ENCODE data around the gene FLT3.
A peak's percentile ranks its signal among the peaks of the same experiment; 100 is the strongest.

Gene FLT3

GRCh38 chr13:28000567-28000966 lies 99.8 kb downstream of the FLT3 start:
- DNase-seq, result no peak

DNA sequence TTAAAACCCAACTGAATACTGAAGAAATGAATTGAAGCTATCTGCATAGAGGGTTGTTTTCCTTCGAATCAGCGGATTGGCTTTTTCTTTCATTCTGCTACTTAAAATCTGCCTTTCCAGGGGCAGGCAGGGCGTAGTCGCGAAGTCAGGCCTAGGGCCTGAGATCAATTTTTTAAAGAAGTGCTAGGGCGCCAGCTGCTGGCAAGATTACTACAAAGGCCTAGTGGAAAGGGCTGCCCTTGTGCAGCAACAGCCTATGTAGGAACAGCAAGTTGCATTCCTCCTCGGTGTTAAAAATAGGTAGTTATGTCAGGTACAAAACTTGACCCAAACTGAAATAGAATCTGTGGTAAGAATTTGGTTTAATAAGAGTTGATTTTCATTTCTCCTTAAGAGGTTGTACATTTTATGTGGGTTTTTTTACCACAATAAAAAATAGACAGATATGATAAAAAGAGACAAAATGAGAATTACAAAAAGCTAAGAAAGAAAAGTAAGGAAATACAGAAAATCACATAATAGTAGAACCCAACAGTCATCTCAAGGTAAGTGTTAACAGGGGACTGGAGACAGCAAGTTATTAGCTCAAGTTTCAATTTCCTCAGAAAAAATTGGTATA lies 102.4 kb downstream of the FLT3 start:
- peak; percentile 21 for DNase-seq

DNA sequence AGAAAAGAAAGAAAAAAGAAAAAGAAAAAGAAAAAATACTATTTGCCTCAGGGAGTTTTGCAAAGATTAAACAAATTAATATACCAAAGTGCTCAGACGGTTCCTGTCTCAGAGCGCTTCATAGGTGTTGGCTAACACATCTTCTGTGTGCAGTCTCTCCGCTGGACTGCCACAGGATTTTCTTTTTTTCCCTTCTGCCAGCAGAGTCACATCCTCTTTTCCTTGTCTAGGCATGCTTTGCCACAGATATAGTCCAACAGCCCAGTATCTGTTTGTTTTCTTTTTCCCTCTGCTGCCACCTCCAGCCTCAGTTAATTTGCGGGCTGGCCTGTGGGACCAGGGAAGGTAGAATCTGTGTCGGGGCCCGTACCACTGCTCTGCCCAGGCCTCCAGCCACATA lies 108.5 kb downstream of the FLT3 start:
- no peak for DNase-seq

GRCh38 chr13:27988520-27988919 lies 111.9 kb downstream of the FLT3 start, which contains the start of gene URAD:
TSS of gene URAD (minus strand) at chr13:27988693. CDS start at chr13:27988637, 56 bp downstream.
- DNase-seq, result no peak

DNA sequence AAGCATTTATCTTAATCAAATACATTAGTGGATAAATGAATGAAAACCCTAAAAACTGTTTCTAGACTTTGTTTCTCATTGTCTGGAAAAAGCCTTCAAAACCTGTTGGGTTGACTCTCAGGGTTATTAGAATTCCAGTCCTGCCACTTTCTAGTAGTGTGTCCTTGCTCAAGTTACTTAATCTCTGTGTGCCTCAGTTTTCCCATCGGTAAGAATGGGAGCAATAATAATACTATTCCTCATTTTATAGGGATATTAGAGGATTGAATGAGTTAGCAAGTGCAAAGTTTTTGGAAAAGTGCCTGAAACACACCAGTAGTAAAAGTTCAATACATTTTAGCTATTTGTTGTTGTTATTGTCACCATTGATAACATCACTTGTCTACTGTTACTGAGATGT lies 114.8 kb downstream of the FLT3 start:
- DNase-seq, result no peak

GRCh38 chr13:27982361-27982760 lies 118.0 kb downstream of the FLT3 start:
- DNase-seq, result no peak

DNA sequence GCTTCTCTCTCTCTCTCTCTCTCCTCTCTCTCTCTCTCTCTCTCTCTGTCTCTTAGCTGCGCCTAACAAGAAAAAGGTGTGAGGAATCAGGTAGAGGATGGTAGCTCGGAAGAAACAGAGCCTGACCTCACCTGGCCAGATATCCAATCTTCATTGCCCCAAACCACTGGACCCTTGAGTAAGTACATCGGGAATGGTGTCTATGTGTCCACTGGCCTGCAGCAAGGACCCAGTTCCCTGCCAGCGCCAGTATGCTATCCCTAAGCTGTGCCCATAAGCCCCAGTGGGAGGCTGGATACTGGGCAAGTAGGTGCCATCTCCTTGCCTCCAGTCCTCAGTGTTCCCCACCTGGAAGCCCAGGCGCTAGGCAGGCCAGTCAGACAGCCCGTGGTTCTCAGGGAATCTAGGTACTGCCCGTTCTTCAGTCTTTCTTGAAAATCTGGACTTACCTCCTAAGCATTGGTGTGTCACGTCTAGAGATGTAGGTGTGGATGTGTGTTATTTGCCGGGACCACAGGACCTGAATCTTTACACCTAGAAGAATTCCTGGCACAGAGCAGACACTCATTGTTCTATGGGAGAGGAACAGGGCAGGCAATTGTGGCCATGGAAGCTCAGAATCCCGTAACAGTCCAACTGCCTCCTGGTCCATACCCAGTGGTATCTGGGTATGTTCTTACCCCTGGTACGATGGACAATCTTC lies 119.2 kb downstream of the FLT3 start:
- no peak for DNase-seq

- DNase-seq, result no peak
Measured at GRCh38 chr13:27980280-27980998, 119.9 kb downstream of the FLT3 start.

DNA sequence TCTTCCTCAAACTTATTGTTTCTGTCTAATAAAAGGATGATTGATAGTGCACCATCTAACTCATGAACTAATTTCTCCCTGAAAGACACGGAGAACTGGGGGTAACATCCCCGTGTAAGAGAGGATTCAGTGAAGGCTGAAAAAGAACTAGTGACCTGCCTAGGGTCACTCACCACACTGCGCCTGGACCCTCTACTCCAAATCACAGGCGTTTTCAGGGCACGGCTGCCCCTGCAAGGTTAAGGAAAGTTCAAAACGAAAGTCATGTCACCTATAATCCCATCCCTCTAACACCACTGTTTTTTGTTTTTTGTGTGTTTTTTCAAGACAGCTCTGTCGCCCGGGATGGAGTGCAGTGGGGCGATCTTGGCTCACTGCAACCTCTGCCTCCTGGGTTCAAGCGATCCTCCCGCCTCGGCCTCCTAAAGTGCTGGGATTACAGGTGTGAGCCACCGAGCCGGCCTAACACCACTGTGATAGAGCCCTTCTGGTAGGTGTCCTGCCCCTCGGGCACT lies 120.6 kb downstream of the FLT3 start:
- DNase-seq, result no peak

DNA sequence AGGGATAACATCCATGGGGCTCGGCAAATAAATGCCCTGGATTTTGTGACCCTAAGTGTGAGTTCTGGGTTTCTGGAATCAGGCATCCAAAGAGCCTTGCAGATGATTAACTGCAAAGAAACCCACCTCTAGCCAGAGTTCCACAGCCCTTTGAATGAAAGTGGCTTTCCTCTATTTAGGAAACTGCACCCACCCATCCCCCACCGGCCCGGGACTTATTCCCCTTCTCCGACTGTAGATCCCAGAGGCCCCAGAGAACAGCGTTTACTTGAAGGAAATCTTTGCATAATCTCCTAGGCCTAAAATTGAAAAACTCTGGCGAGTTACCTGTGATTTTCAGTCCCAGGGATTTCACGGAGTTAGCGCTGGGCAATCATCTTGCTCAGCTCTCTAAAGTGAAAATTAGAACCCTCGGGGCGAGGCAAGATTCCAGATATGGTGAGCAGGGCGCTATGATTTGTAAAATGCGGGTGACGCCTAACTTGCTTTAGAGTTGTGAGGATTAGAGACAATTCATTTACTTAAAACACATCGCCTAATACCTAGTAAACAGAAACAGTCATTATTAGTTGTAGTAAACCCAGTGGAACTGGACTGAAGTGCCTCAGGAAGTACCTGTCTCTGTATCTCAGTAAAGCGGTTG lies 121.3 kb downstream of the FLT3 start:
- no peak for DNase-seq

- no peak for DNase-seq
Measured at GRCh38 chr13:27978301-27978968, 121.9 kb downstream of the FLT3 start.

DNA sequence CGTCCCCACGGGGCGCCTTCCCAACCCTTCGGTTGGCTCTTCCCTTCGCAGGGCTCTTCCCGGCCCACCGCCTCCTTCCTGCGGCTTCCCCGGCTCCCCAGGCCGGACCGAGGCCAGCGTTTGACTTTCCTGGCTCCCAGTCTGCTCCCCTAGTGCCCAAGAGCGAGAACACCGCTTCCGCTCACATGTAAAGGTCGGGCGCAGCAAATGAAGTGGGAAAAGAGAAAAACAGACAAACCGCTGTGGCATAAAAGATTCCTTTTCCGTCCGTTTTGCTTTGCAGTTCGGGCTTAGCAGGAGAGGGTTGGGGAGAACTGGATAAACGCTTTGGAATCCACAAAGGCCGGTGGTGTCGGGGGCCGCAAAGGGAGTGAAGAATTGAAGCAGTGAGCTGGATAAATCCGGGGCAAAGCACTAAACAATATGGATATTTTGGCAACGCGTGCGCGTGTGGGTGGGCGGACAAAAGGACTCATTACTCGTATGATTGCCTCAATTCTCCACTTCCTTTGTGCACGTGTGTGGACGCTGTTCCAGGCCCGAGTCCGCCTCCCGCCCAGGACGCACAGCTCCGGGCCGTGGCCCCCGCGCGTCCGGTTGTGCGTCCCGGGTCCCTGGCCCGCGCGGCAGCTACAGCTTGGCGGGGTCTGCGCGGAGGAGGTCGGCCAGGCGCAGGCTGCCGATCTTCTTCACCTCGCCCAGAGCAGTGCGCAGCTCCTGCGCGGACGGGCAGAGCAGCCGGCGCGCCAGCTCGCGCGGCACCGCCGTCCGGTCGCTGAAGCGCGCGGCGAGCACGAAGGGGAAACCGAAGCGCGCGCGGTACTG lies 122.7 kb downstream of the FLT3 start:
- peak; percentile 8 for DNase-seq

GRCh38 chr13:27976362-27977091 lies 123.8 kb downstream of the FLT3 start:
- DNase-seq, result no peak

- DNase-seq, result no peak
Measured at GRCh38 chr13:27975564-27976361, 124.6 kb downstream of the FLT3 start.

DNA sequence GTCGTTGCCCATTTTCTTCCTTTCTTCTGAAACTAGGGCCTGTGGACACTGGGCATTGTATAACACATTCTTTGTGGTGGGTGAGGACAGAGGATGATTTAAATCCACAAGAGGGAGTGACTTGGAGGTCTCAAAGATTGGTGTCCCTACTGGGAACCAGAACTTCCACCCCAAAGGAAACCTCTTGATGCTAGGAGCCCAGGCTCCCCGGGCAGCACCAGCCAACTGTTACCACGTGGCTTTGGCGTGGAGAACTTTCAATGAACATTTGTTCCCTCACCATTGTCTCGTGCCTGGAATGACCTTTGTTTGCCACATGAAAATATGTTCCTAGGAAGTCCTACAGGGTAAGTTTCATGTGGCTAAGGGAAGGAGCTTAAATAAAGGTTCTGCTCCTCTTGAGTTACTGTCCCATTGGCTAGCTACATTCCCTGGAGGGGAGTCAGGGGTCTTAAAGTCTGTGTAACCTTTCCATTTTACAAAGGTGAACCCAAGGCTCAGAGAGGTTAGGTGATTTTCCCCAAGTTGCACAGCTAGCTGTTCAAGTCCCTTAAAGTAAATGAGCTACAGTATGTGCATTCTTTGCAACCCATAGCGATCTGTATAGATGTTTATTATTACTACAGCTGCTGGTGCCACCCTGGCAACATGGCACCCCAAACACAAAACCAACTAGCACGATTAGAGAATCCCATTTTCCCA lies 126.3 kb downstream of the FLT3 start:
- no peak for DNase-seq

DNA sequence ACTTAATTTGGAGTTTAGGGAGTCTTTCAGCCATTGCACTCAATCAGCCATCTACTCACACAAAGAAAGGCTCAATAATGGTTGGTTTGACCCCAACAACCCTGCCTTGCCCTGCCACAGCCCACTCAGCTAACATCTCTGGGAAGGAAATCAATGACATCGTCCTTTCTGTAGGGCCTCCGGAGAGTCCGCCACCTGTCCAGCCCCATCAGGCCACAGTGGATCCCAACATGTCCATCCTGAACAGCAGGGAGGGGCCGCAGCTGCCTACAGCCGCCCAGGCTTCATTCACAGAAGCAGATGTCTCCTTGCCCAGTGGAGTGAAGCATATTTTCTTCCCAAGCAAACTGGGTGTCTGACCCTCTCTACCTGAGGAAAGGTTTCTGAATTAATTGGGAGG lies 127.1 kb downstream of the FLT3 start:
- no peak for DNase-seq

DNA sequence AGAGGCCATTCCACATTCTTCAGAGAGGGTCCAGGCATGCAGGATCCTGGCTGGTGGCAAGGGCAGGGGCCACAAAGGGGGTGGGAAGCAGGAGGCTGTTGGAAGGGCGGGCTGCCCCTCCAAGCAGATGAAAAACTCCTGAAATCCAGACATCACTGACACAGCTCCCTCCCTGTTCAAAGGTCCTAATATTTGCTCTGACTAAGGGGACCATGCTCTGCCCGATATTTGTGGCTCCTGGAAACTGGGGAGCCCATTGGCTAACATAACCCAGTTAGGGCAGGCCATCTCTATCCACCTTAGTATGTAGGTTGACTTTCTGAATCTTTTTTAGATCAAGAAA lies 127.9 kb downstream of the FLT3 start:
- DNase-seq, result no peak

- DNase-seq, result no peak
Measured at GRCh38 chr13:27971776-27972477, 128.4 kb downstream of the FLT3 start.

DNA sequence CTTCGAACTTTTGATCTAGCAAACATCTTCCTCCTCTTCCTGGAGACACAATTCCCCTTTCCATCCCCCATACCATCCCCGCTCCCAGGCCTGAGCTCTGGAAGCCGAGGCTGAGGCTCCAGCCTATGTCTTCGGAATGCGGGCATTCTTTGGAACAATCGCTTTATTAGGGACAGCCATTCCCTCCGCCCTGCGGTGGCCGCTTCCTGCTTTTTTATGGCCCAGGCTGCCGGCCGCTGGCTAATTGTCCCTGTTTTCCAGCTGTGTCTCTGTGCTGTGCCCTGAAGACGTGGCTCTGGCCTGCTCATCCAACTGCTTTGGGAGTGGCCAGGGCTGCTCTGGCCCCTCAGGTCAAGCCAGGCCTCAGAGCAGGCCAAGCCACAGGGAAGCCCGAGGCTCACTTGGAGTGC lies 129.1 kb downstream of the FLT3 start:
- DNase-seq, result no peak
